KMS-11 (cell line): ENCODE measurements around the gene ABTB2.

ENCODE experiments used
- H2AFZ ChIP-seq: fragments of 200-600 bp; sonication (generic); 2 replicates; pipeline ENCODE4 v1.6.1; 2016; ENCODE audit warnings: antibody characterized with exemption, mixed run types, low read depth
- H3K27ac ChIP-seq: fragments of 200-600 bp; sonication (generic); 2 replicates; pipeline ENCODE4 v1.6.1; 2016; ENCODE audit warnings: mild to moderate bottlenecking, mixed run types
- H3K27me3 ChIP-seq: fragments of 200-600 bp; sonication (generic); 2 replicates; pipeline ENCODE4 v1.6.1; 2017; ENCODE audit warnings: mild to moderate bottlenecking, low read depth, mixed run types, moderate library complexity; ENCODE audit not compliant: insufficient read depth
- H3K36me3 ChIP-seq: fragments of 200-600 bp; sonication (generic); 2 replicates; pipeline ENCODE4 v1.6.1; 2017; ENCODE audit warnings: mild to moderate bottlenecking, mixed run types; ENCODE audit not compliant: insufficient read depth
- H3K4me1 ChIP-seq: fragments of 200-600 bp; sonication (generic); 2 replicates; pipeline ENCODE4 v1.6.1; 2016; ENCODE audit warnings: mild to moderate bottlenecking, low read depth, mixed run types; ENCODE audit not compliant: poor library complexity, severe bottlenecking
- H3K4me2 ChIP-seq: fragments of 200-600 bp; sonication (generic); 2 replicates; pipeline ENCODE4 v1.7.0; 2016; ENCODE audit warnings: mild to moderate bottlenecking, mixed run types
- H3K4me3 ChIP-seq: fragments of 200-600 bp; sonication (generic); IDR thresholded peaks from 2 replicates; pipeline ENCODE4 v1.6.1; 2017; ENCODE audit warnings: low read depth, low read length, mixed read lengths; ENCODE audit not compliant: insufficient read depth
- H3K79me2 ChIP-seq: fragments of 200-600 bp; sonication (generic); 2 replicates; pipeline ENCODE4 v1.6.1; 2016; ENCODE audit warnings: low read depth, mixed run types; ENCODE audit not compliant: insufficient read depth
- H3K9ac ChIP-seq: fragments of 200-600 bp; sonication (generic); 2 replicates; pipeline ENCODE4 v1.6.1; 2016; ENCODE audit warnings: mild to moderate bottlenecking, mixed run types
- H4K20me1 ChIP-seq: fragments of 200-600 bp; sonication (generic); 2 replicates; pipeline ENCODE4 v1.6.1; 2016; ENCODE audit warnings: mild to moderate bottlenecking, mixed run types; ENCODE audit not compliant: insufficient read depth
- CTCF ChIP-seq: fragments of 200-600 bp; sonication (generic); conservative IDR thresholded peaks from 2 replicates; pipeline ENCODE4 v1.6.1; 2017; ENCODE audit warnings: low read depth, mild to moderate bottlenecking, antibody characterized with exemption, low read length, moderate library complexity, mixed read lengths

ABTB2 gene

GRCh38 chr11:34324466-34324865, 33.3 kb downstream of the ABTB2 start:
- no peak for TF ChIP-seq CTCF
- H3K4me1 ChIP-seq, result no peaks in the 10 kb centered on the region
- H3K4me3 ChIP-seq, result no peak overlapping the region
- no peaks in the 10 kb centered on the region for H3K36me3 ChIP-seq
- H3K27me3 ChIP-seq, result no peaks in the 10 kb centered on the region
- no peak overlapping the region for H3K9ac ChIP-seq
- no peaks in the 10 kb centered on the region for H3K79me2 ChIP-seq
- no peak overlapping the region for H3K4me2 ChIP-seq
- H2AFZ ChIP-seq, result no peak overlapping the region
- no peaks in the 10 kb centered on the region for H4K20me1 ChIP-seq
- H3K27ac ChIP-seq, result no peak overlapping the region

- H3K4me3 ChIP-seq, result no peak overlapping the region
- H3K27ac ChIP-seq, result no peak overlapping the region
- H2AFZ ChIP-seq, result no peak overlapping the region
- H3K4me2 ChIP-seq, result no peak overlapping the region
- H3K4me1 ChIP-seq, result no peaks in the 10 kb centered on the region
- H3K79me2 ChIP-seq, result no peaks in the 10 kb centered on the region
- no peak for TF ChIP-seq CTCF
- H3K36me3 ChIP-seq, result no peaks in the 10 kb centered on the region
- no peaks in the 10 kb centered on the region for H3K27me3 ChIP-seq
- H3K9ac ChIP-seq, result no peak overlapping the region
- H4K20me1 ChIP-seq, result no peaks in the 10 kb centered on the region
Observed at GRCh38 chr11:34323601-34324000, 34.2 kb downstream of the ABTB2 start.

- TF ChIP-seq CTCF, result no peak
- no peak overlapping the region for H3K9ac ChIP-seq
- no peaks in the 10 kb centered on the region for H3K27me3 ChIP-seq
- H4K20me1 ChIP-seq, result no peaks in the 10 kb centered on the region
- H3K79me2 ChIP-seq, result no peaks in the 10 kb centered on the region
- no peak overlapping the region for H3K4me3 ChIP-seq
- no peaks in the 10 kb centered on the region for H3K36me3 ChIP-seq
- peaks cover 8% of the 10 kb centered on the region for H3K4me1 ChIP-seq
- H3K27ac ChIP-seq, result no peak overlapping the region
- no peak overlapping the region for H3K4me2 ChIP-seq
- H2AFZ ChIP-seq, result no peak overlapping the region
Observed at GRCh38 chr11:34318111-34319037, 39.4 kb downstream of the ABTB2 start.

GRCh38 chr11:34317666-34318065, 40.1 kb downstream of the ABTB2 start:
- peaks cover 15% of the 10 kb centered on the region for H3K4me1 ChIP-seq
- H3K36me3 ChIP-seq, result no peaks in the 10 kb centered on the region
- no peak overlapping the region for H2AFZ ChIP-seq
- H3K9ac ChIP-seq, result no peak overlapping the region
- no peaks in the 10 kb centered on the region for H3K79me2 ChIP-seq
- H3K27ac ChIP-seq, result no peak overlapping the region
- TF ChIP-seq CTCF, result no peak
- no peaks in the 10 kb centered on the region for H3K27me3 ChIP-seq
- H4K20me1 ChIP-seq, result no peaks in the 10 kb centered on the region
- H3K4me3 ChIP-seq, result no peak overlapping the region
- H3K4me2 ChIP-seq, result no peak overlapping the region
